Breast epithelium (tissue), 4 donors: ENCODE measurements around the gene KCNJ1. TPM values are rescaled to one million over a fixed set of nuclear protein-coding genes. Genes with fewer than 3 reads are reported as not detected.

Experiments used
- DNase-seq, 2 donors: peaks; one replicate each; pipeline ENCODE4 v3.0.0-alpha.2; 2019; ENCODE audit warnings: low spot score in 2 of 2
- H3K27ac ChIP-seq, 2 donors: fragments of 200-600 bp; sonication (generic) in 1 of 2; one replicate each; pipeline ENCODE4 v1.5.1; 2016 to 2019; ENCODE audit warnings: mild to moderate bottlenecking in 1 of 2
- H3K27me3 ChIP-seq, 2 donors: fragments of 200-600 bp; sonication (generic) in 1 of 2; one replicate each; pipeline versions ENCODE4 v1.5.1 to v1.6.0; 2017 to 2019; ENCODE audit warnings: control low read depth in 1 of 2, mild to moderate bottlenecking in 1 of 2
- H3K36me3 ChIP-seq: fragments of 200-600 bp; one replicate; pipeline ENCODE4 v1.5.1; 2019
- H3K4me1 ChIP-seq, 2 donors: fragments of 200-600 bp; sonication (generic); one replicate each; pipeline ENCODE4 v1.5.1; 2016 to 2019; ENCODE audit warnings: control low read depth in 1 of 2
- H3K4me3 ChIP-seq, 3 donors: fragments of 200-600 bp; sonication (generic); 1 replicate in 2 of 3; 2 replicates in 1 of 3; pipeline ENCODE4 v1.5.1; 2016 to 2019; ENCODE audit warnings: mild to moderate bottlenecking in 3 of 3, moderate library complexity in 2 of 3
- H3K9me3 ChIP-seq, 2 donors: fragments of 200-600 bp; sonication (generic) in 1 of 2; one replicate each; pipeline ENCODE4 v1.5.1; 2016 to 2019; ENCODE audit warnings: control low read depth in 1 of 2
- POLR2A ChIP-seq: fragments of 450-650 bp; IDR thresholded peaks from one replicate; pipeline ENCODE4 v1.6.1; 2016; ENCODE audit warnings: antibody characterized with exemption, mild to moderate bottlenecking, moderate library complexity
- POLR2AphosphoS5 ChIP-seq, 3 donors: sonication (generic); formaldehyde crosslinking; IDR thresholded peaks; one replicate each; pipeline ENCODE4 v1.6.1; 2017; ENCODE audit warnings: antibody characterized with exemption in 3 of 3
- intact Hi-C: fragments of 100-400 bp; cut with DNase I; formaldehyde crosslinking; loops from one replicate; pipeline ENCODE4 v1.15.1; 2023; ENCODE audit warnings: low total_unique reads
- total RNA-seq, 3 donors: library from RNA; depleted of rRNA; stranded (reverse); fragments of >200 nt; gene quantifications; one replicate each; pipeline ENCODE4 v1.1.0, GENCODE V29; 2016
- TF ChIP-seq, protein P1 (sequence below), 3 donors: fragments of 450-650 bp; IDR thresholded peaks; one replicate each; pipeline ENCODE4 v1.5.1; 2016 to 2017; ENCODE audit warnings: antibody characterized with exemption in 3 of 3, mild to moderate bottlenecking in 3 of 3, moderate library complexity in 3 of 3

KCNJ1 gene
- total RNA-seq, 3 donors from 2014 or later, result 0.16 TPM; not detected in 2

DNA sequence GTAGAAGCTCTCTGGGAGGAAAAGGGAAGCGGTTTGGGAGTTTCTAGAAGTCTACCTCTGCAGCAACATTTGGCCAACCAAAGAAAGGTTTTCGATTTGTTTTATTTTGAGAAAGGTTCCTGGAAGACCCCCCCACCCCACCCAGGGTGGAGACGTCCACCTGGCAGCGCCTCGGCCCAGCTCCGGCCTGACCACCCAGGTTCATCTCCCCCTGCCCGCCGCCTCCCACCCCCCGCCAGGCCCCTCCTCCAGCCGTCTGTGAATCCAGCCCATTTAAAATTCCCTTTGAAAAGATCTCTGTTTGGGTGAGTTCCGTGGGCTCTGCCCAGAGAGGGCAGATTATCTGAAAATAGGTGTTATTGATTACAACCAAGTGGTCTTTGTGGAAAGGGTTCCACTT lies 43.3 kb downstream of the KCNJ1 start:
- TF ChIP-seq POLR2A, result no peak
- TF ChIP-seq, protein P1, sequence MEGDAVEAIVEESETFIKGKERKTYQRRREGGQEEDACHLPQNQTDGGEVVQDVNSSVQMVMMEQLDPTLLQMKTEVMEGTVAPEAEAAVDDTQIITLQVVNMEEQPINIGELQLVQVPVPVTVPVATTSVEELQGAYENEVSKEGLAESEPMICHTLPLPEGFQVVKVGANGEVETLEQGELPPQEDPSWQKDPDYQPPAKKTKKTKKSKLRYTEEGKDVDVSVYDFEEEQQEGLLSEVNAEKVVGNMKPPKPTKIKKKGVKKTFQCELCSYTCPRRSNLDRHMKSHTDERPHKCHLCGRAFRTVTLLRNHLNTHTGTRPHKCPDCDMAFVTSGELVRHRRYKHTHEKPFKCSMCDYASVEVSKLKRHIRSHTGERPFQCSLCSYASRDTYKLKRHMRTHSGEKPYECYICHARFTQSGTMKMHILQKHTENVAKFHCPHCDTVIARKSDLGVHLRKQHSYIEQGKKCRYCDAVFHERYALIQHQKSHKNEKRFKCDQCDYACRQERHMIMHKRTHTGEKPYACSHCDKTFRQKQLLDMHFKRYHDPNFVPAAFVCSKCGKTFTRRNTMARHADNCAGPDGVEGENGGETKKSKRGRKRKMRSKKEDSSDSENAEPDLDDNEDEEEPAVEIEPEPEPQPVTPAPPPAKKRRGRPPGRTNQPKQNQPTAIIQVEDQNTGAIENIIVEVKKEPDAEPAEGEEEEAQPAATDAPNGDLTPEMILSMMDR (IDR thresholded peaks at IDR 0.05), result no peak
- TF ChIP-seq POLR2AphosphoS5 (IDR thresholded peaks at IDR 0.05), result no peak
- intact Hi-C loops, result loop anchor here (10.0 kb wide), 1 partner anchor 649 kb away; no protein-coding TSS in a partner anchor

DNA sequence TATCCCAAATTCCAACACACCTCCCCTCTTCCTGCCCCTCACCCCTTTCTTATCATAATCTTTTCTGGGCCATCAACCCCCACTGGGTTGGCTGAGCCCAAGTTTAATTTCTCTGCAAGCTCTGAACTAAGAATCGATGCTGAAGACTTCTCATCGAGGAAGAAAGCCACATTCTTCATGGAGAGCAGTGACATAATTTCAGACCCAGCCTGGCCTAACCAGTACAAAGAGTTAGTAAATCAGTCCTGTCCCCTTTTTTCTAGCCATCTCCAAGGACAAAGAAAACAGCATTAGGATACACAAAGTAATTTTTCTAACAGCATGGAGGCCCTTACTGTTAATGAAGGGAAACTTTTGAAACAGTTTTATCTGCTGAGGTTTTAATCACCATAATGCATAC lies 45.0 kb downstream of the KCNJ1 start:
- Histone ChIP-seq H3K36me3 (no peaks in the 10 kb centered on the region), H3K9me3 (no peaks in the 10 kb centered on the region)
- intact Hi-C loops, result loop anchor here (10.0 kb wide), 1 partner anchor 647 kb away; no protein-coding TSS in a partner anchor

More for the DNA sequence above, 43.3 kb downstream of the KCNJ1 start:
- Histone ChIP-seq H3K9me3 (no peaks in the 10 kb centered on the region), H3K27me3 (no peaks in the 10 kb centered on the region), H3K27ac (no peak overlapping the region), H3K36me3 (no peaks in the 10 kb centered on the region), H3K4me3 (peak overlapping the region in 1 of 3 donors; percentile 50), H3K4me1 (no peaks in the 10 kb centered on the region)
- no peak for DNase-seq

DNA sequence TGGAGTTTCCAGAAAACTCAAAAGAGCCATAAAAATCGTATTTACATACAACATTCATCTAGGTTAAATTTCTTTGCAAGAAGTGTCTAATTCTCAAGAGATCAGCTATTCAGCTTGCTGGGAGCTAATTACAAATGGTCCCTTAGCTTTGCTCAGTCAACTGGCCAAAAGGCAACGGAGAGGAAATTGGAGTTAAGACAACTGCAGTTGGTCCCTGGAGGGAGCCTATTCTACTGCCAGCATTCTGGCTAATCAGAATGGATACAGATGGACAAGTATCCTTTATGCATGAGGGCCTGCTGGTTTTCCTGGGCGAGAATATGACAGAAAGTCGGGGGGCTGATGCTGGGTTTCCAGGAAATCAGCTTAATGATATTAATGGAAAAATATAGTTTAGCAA lies 45.5 kb downstream of the KCNJ1 start:
- DNase-seq, result no peak
- TF ChIP-seq POLR2AphosphoS5 (IDR thresholded peaks at IDR 0.05), result no peak
- no peak for TF ChIP-seq POLR2A
- TF ChIP-seq, protein P1 (IDR thresholded peaks at IDR 0.05), result no peak
- intact Hi-C loops, result loop anchor here (10.0 kb wide), 1 partner anchor 647 kb away; no protein-coding TSS in a partner anchor
- no peaks in the 10 kb centered on the region for H3K36me3 ChIP-seq
- no peaks in the 10 kb centered on the region for H3K27me3 ChIP-seq
- no peak overlapping the region for H3K27ac ChIP-seq
- no peaks in the 10 kb centered on the region for H3K9me3 ChIP-seq
- no peak overlapping the region for H3K4me3 ChIP-seq
- no peaks in the 10 kb centered on the region for H3K4me1 ChIP-seq

More for the DNA sequence above, 45.0 kb downstream of the KCNJ1 start:
- DNase-seq, result no peak
- H3K27ac ChIP-seq, result no peak overlapping the region
- H3K4me3 ChIP-seq, result no peak overlapping the region
- no peaks in the 10 kb centered on the region for H3K27me3 ChIP-seq
- no peaks in the 10 kb centered on the region for H3K4me1 ChIP-seq
- no peak for TF ChIP-seq POLR2AphosphoS5 (IDR thresholded peaks at IDR 0.05)
- TF ChIP-seq, protein P1 (IDR thresholded peaks at IDR 0.05), result no peak
- TF ChIP-seq POLR2A, result no peak

DNA sequence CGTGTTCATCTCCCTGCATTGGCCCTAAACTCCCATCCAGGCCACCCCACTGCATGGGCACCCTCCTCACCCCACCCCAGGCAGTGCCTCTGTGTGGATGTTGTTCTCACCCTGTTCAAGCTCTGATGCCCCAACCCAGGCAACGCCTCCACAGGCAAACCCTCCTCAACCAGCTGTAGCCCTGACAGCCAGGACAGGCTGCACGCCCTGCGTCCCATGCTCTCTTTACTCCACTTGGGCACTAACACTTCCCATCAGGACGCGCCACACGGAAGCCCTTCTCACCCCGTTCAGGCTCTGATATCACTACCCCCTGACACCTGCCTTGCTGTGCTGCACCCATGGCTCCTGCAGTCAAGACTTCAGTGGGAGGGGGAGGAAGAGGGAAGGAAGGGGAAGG lies 47.9 kb downstream of the KCNJ1 start:
- intact Hi-C loops, result no loop called here
- TF ChIP-seq POLR2AphosphoS5 (IDR thresholded peaks at IDR 0.05), result no peak
- TF ChIP-seq POLR2A, result no peak
- TF ChIP-seq, protein P1 (IDR thresholded peaks at IDR 0.05), result no peak
- H3K4me1 ChIP-seq, result no peaks in the 10 kb centered on the region

DNA sequence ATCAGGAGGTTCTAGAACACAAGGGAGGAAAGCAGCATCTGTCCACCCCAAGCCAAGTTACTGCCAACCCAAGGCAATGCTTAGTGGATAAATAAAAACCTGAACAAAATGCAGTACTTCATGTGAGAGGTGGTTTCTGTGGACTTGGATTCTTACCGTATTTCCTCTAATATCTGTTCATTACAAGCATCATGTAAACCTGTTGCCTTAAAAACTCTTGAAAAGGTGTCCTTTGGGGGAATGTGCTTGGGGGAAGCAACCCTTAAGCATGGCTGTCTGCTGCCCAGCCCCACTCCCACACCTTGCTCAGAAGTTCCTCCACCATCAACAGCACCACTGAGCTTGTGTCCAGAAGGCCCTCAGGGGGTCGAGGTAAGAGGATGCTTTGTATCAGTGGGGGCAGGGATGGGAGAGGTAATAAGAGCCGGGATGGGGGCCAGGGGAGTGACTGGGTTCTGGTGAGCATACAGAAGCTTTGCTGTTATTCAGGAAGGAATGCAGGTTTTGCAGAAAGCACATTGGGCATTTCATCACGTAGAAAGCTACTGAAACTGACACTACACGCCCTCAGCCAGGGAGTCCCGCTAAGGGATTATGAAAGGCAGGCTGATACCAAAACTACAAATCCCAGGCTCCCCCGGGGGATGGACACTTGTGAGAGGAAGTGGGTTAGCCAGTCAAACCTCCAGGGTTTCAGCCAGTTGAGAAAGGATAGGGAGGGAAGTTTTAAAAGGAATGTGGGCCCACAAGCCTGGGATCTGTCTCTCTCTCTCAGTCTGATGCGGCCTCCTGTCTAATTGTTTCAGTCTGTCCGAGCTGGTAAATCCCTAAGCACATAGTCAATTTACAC lies 52.0 kb downstream of the KCNJ1 start:
- TF ChIP-seq, protein P1 (IDR thresholded peaks at IDR 0.05), result no peak
- TF ChIP-seq POLR2A, result no peak
- no peak for TF ChIP-seq POLR2AphosphoS5 (IDR thresholded peaks at IDR 0.05)
- Histone ChIP-seq H3K27me3 (no peaks in the 10 kb centered on the region), H3K36me3 (no peaks in the 10 kb centered on the region), H3K4me3 (no peak overlapping the region), H3K4me1 (no peaks in the 10 kb centered on the region), H3K27ac (no peak overlapping the region), H3K9me3 (no peaks in the 10 kb centered on the region)
- peak in 1 of 2 donors; percentile 63 for DNase-seq
- intact Hi-C loops, result no loop called here

More for the DNA sequence above, 47.9 kb downstream of the KCNJ1 start:
- DNase-seq, result no peak
- Histone ChIP-seq H3K36me3 (no peaks in the 10 kb centered on the region), H3K27ac (no peak overlapping the region), H3K4me3 (no peak overlapping the region), H3K27me3 (no peaks in the 10 kb centered on the region), H3K9me3 (no peaks in the 10 kb centered on the region)
